Esophagus squamous epithelium (tissue), 4 donors: ENCODE measurements around the gene RMDN2.

ENCODE experiments used
- POLR2A ChIP-seq, 4 donors: fragments of 450-650 bp; IDR thresholded peaks; one replicate each; pipeline ENCODE4 v1.6.1; 2017; ENCODE audit warnings: antibody characterized with exemption in 4 of 4, mild to moderate bottlenecking in 4 of 4, moderate library complexity in 3 of 4
- TF ChIP-seq, protein P1 (sequence below), 6 experiments: fragments of 450-650 bp in 4 of 6; fragments of 200-600 bp in 2 of 6; sonication (generic) in 2 of 6; IDR thresholded peaks; one replicate each; pipeline ENCODE4 v1.5.1; 2016 to 2019; ENCODE audit warnings: antibody characterized with exemption in 6 of 6, mild to moderate bottlenecking in 4 of 6, moderate library complexity in 4 of 6

DNA sequence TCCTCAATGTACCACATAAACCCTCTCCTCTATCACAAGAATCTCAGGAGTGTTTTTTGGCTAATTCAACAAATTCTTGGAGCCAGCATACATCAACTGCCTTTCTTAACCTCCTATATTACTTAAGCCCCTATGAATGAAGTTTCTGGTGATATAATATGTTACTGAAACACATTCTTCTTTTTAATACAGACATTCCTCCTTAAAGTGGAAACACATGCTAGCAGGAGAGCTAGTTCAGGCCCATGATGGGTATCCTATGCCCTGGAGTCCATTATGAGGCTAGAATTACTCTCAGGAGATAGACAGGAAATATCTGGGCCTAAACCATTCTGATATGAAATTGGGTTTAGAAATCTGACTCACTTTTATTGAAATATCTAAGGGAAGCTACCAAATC lies 26.6 kb upstream of the RMDN2 start:
- TF ChIP-seq POLR2A (IDR thresholded peaks at IDR 0.05) = no peak
- TF ChIP-seq, protein P1, sequence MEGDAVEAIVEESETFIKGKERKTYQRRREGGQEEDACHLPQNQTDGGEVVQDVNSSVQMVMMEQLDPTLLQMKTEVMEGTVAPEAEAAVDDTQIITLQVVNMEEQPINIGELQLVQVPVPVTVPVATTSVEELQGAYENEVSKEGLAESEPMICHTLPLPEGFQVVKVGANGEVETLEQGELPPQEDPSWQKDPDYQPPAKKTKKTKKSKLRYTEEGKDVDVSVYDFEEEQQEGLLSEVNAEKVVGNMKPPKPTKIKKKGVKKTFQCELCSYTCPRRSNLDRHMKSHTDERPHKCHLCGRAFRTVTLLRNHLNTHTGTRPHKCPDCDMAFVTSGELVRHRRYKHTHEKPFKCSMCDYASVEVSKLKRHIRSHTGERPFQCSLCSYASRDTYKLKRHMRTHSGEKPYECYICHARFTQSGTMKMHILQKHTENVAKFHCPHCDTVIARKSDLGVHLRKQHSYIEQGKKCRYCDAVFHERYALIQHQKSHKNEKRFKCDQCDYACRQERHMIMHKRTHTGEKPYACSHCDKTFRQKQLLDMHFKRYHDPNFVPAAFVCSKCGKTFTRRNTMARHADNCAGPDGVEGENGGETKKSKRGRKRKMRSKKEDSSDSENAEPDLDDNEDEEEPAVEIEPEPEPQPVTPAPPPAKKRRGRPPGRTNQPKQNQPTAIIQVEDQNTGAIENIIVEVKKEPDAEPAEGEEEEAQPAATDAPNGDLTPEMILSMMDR (IDR thresholded peaks at IDR 0.05) = no peak
